Measurements from ENCODE around the gene CCDC47.

Gene CCDC47

DNA sequence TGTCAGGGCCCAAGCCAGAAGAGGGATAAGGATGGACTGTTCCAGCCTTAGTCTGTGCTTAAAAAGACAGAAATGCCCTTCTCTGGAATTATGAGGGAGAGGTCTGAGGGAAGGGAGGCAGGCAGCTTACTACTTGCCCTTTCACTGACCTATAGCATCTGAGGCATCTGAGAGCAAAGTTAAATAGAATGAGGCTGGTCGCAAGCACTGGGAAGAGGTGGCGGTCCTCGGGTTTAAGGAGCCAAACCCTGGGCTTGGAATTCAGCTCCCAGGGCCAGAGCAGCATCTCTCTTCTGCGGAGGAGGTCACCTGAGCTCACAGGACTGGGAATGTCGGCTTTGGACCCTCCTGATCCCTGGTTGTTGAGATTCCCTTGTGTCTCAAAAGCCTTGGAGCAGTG lies 70.4 kb downstream of the CCDC47 start:
- H4K20me1 ChIP-seq (ENCODE audit: insufficient read depth, low read length) = no peaks in the 10 kb centered on the region
- no peak overlapping the region for H2AFZ ChIP-seq (ENCODE audit: low read depth, low read length)
- no peak overlapping the region for H3K27ac ChIP-seq (ENCODE audit: low read length)

DNA sequence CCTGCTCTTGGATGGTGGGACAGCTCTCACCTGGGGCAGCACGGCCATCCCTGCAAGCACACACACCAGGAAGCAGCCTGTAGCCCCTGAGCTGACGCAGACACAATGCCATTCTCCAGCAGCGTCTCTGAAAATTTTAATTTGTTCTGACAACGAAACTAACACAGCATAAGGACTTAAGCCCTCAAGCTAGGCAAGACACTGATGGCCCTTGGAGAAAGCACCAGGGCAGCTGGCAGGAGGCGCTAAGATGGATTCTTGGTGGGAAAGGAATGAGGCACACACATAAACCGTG lies 70.7 kb downstream of the CCDC47 start:
- Histone ChIP-seq H3K4me2 (ENCODE audit: low read length) (no peak overlapping the region; the same call in 1 of the 2 replicates), H3K9me3 (ENCODE audit: insufficient read depth, low read length) (peaks cover 8% of the 10 kb centered on the region; the same call in 1 of the 2 replicates), H2AFZ (ENCODE audit: low read depth, low read length) (no peak overlapping the region), H3K79me2 (ENCODE audit: low read length) (peaks cover 25% of the 10 kb centered on the region), H3K4me1 (ENCODE audit: low read length) (peaks cover 28% of the 10 kb centered on the region), H4K20me1 (ENCODE audit: insufficient read depth, low read length) (peaks cover under 1% of the 10 kb centered on the region; the same call in 1 of the 2 replicates), H3K36me3 (replicated peaks; ENCODE audit: low read depth, low read length) (peaks cover 37% of the 10 kb centered on the region), H3K9ac (ENCODE audit: low read length) (no peak overlapping the region), H3K4me3 (ENCODE audit: low read length) (no peak overlapping the region), H3K27ac (ENCODE audit: low read length) (peak overlapping the region; percentile 64; the same call in 1 of the 2 replicates), H3K27me3 (ENCODE audit: low read depth, low read length) (no peaks in the 10 kb centered on the region)
- no peak for TF ChIP-seq EZH2phosphoT487 (IDR thresholded peaks at IDR 0.05; ENCODE audit: low read depth)

More for the DNA sequence above, 70.4 kb downstream of the CCDC47 start:
- Histone ChIP-seq H3K4me1 (ENCODE audit: low read length) (peaks cover 25% of the 10 kb centered on the region), H3K79me2 (ENCODE audit: low read length) (peaks cover 22% of the 10 kb centered on the region), H3K4me3 (ENCODE audit: low read length) (no peak overlapping the region), H3K27me3 (ENCODE audit: low read depth, low read length) (no peaks in the 10 kb centered on the region), H3K9ac (ENCODE audit: low read length) (no peak overlapping the region), H3K36me3 (replicated peaks; ENCODE audit: low read depth, low read length) (peaks cover 35% of the 10 kb centered on the region), H3K4me2 (ENCODE audit: low read length) (no peak overlapping the region), H3K9me3 (ENCODE audit: insufficient read depth, low read length) (peaks cover 8% of the 10 kb centered on the region; the same call in 1 of the 2 replicates)
- TF ChIP-seq, protein P1, sequence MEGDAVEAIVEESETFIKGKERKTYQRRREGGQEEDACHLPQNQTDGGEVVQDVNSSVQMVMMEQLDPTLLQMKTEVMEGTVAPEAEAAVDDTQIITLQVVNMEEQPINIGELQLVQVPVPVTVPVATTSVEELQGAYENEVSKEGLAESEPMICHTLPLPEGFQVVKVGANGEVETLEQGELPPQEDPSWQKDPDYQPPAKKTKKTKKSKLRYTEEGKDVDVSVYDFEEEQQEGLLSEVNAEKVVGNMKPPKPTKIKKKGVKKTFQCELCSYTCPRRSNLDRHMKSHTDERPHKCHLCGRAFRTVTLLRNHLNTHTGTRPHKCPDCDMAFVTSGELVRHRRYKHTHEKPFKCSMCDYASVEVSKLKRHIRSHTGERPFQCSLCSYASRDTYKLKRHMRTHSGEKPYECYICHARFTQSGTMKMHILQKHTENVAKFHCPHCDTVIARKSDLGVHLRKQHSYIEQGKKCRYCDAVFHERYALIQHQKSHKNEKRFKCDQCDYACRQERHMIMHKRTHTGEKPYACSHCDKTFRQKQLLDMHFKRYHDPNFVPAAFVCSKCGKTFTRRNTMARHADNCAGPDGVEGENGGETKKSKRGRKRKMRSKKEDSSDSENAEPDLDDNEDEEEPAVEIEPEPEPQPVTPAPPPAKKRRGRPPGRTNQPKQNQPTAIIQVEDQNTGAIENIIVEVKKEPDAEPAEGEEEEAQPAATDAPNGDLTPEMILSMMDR (IDR thresholded peaks at IDR 0.05; ENCODE audit: low read depth, low read length) = no peak
- no peak for TF ChIP-seq EZH2phosphoT487 (IDR thresholded peaks at IDR 0.05; ENCODE audit: low read depth)

DNA sequence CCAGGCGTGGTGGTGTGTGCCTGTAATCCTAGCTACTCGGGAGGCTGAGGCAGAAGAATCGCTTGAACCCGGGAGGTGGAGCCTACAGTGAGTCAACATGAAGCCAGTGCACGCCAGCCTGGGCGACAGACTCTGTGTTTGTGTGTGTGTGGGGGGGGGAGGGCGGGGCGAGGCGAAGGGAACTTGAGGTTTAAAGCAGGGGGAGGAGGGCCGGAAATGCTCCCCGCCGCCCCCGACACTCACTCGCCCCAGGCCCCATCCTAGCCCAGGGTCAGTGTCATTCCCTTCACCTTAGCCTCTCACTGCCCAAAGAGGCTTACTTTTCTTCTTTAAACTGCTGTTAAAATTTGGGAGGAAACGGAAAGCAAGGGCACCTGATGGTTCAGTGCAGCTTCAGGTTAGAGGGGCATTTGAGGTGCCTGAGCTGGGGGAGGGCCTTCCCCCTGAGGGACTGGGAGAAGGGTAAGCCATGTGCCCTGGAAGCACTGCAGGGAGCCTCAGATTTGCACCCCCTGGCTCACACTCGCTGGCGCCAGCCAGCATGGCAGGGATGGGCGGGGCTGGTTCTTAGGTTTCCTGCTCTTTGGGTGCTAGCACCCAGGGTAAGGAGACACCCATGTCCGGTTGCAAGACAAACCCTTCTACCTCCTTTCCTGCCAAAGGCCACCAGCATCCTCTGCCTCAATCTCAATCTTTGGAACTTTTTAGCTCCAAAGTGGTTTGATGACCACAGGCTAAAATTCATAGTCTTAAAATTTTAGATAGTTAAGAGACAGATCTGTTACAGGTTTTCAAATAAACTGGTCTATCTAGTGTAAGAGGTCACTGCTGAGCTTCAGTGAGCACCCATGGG lies 71.3 kb downstream of the CCDC47 start:
- peaks cover 34% of the 10 kb centered on the region for H3K4me1 ChIP-seq (ENCODE audit: low read length)

DNA sequence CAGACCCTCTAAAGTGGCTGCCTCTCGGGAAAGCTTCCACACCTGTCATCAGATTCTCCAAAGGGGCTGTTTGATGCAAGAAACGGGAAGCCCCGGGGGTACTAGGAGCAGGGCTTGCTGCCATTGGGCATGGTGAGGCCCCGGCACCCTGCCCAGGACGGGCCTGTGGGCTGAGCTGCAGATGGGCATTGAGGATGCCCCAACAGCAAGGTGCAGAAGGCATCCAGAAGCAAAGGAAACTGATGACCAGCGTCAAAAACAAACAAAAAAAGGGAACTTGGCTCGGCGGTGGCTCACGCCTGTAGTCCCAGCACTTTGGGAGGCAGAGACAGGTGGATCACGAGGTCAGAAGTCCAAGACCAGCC lies 72.0 kb downstream of the CCDC47 start:
- peaks cover 8% of the 10 kb centered on the region; the same call in 1 of the 2 replicates for H3K9me3 ChIP-seq (ENCODE audit: insufficient read depth, low read length)
- H4K20me1 ChIP-seq (ENCODE audit: insufficient read depth, low read length) = peaks cover 10% of the 10 kb centered on the region; the same call in 1 of the 2 replicates
- H3K4me1 ChIP-seq (ENCODE audit: low read length) = peaks cover 41% of the 10 kb centered on the region
- H3K9ac ChIP-seq (ENCODE audit: low read length) = no peak overlapping the region; the same call in 1 of the 2 replicates
- H3K4me2 ChIP-seq (ENCODE audit: low read length) = peak overlapping the region; percentile 67
- peaks cover 29% of the 10 kb centered on the region for H3K79me2 ChIP-seq (ENCODE audit: low read length)
- peak overlapping the region; percentile 23; the same call in 1 of the 2 replicates for H3K27ac ChIP-seq (ENCODE audit: low read length)
- no peak overlapping the region for H2AFZ ChIP-seq (ENCODE audit: low read depth, low read length)
- peaks cover 41% of the 10 kb centered on the region for H3K36me3 ChIP-seq (replicated peaks; ENCODE audit: low read depth, low read length)
- no peaks in the 10 kb centered on the region for H3K27me3 ChIP-seq (ENCODE audit: low read depth, low read length)
- peak overlapping the region; percentile 97 for H3K4me3 ChIP-seq (ENCODE audit: low read length)
- TF ChIP-seq, protein P1 (IDR thresholded peaks at IDR 0.05; ENCODE audit: low read depth, low read length) = no peak
- no peak for TF ChIP-seq EZH2phosphoT487 (IDR thresholded peaks at IDR 0.05; ENCODE audit: low read depth)

More for the DNA sequence above, 71.3 kb downstream of the CCDC47 start:
- Histone ChIP-seq H2AFZ (ENCODE audit: low read depth, low read length) (no peak overlapping the region), H4K20me1 (ENCODE audit: insufficient read depth, low read length) (peaks cover 6% of the 10 kb centered on the region; the same call in 1 of the 2 replicates), H3K9me3 (ENCODE audit: insufficient read depth, low read length) (peaks cover 8% of the 10 kb centered on the region; the same call in 1 of the 2 replicates), H3K79me2 (ENCODE audit: low read length) (peaks cover 29% of the 10 kb centered on the region), H3K36me3 (replicated peaks; ENCODE audit: low read depth, low read length) (peaks cover 36% of the 10 kb centered on the region), H3K27ac (ENCODE audit: low read length) (peak overlapping the region; percentile 64), H3K27me3 (ENCODE audit: low read depth, low read length) (no peaks in the 10 kb centered on the region), H3K9ac (ENCODE audit: low read length) (peak overlapping the region; percentile 40; the same call in 1 of the 2 replicates), H3K4me3 (ENCODE audit: low read length) (peak overlapping the region; percentile 97), H3K4me2 (ENCODE audit: low read length) (peak overlapping the region; percentile 67)
- no peak for TF ChIP-seq EZH2phosphoT487 (IDR thresholded peaks at IDR 0.05; ENCODE audit: low read depth)
- TF ChIP-seq, protein P1 (IDR thresholded peaks at IDR 0.05; ENCODE audit: low read depth, low read length) = no peak
